Measurements from ENCODE around the gene RBPJ. TPM values are rescaled to one million over a fixed set of nuclear protein-coding genes. Genes with fewer than 3 reads are reported as not detected.

RBPJ gene
- total and polyA plus RNA-seq, 12 donors: 10.1 to 59.1 (median 38.1) TPM

- no peaks in the 10 kb centered on the region for H3K36me3 ChIP-seq
- no peak for TF ChIP-seq CTCF (IDR thresholded peaks at IDR 0.05)
- DNase-seq (no peak), ATAC-seq (no peak)
- intact Hi-C loops (cut with DNase I): loop anchor here in 3 of 10 donors (10.0 kb wide), 3 partner anchors 122 to 562 kb away; no protein-coding TSS in a partner anchor
- H3K4me1 ChIP-seq: no peaks in the 10 kb centered on the region
- H3K27me3 ChIP-seq: peaks cover 0 to 9% (median 0%) of the 10 kb centered on the region in 7 donors
- WGBS, 2 donors: 76 to 77% methylated on average over 15 of the region's 15 CpGs
- no peak overlapping the region for H3K4me3 ChIP-seq
- H3K9me3 ChIP-seq: peaks cover 0 to 10% (median 0%) of the 10 kb centered on the region in 11 donors
- H3K27ac ChIP-seq: no peak overlapping the region
Observed at GRCh38 chr4:26452565-26453531, 132.0 kb downstream of the RBPJ start.

GRCh38 chr4:26454961-26455360 is 134.1 kb downstream of the RBPJ start:
- Histone ChIP-seq H3K27ac (no peak overlapping the region), H3K27me3 (peaks cover 0 to 9% (median 0%) of the 10 kb centered on the region in 7 donors), H3K4me1 (peaks cover 0 to 8% (median 0%) of the 10 kb centered on the region in 9 donors), H3K9me3 (peaks cover 0 to 10% (median 0%) of the 10 kb centered on the region in 11 donors), H3K36me3 (no peaks in the 10 kb centered on the region), H3K4me3 (no peak overlapping the region)
- WGBS, 2 donors: 96 to 99% methylated on average over 3 of the region's 3 CpGs
- ATAC-seq (peak in 1 of 8 donors; percentile 14), DNase-seq (no peak)
- no peak for TF ChIP-seq CTCF (IDR thresholded peaks at IDR 0.05)
- intact Hi-C loops (cut with DNase I): loop anchor here in 8 of 10 donors (5.0 to 10.0 kb wide), 7 partner anchors 120 to 562 kb away; no protein-coding TSS in a partner anchor

- TF ChIP-seq CTCF (IDR thresholded peaks at IDR 0.05): no peak
- Histone ChIP-seq H3K36me3 (no peaks in the 10 kb centered on the region), H3K9me3 (peaks cover 0 to 10% (median 0%) of the 10 kb centered on the region in 11 donors), H3K4me1 (peaks cover 0 to 8% (median 0%) of the 10 kb centered on the region in 9 donors), H3K4me3 (no peak overlapping the region), H3K27ac (no peak overlapping the region), H3K27me3 (peaks cover 0 to 9% (median 0%) of the 10 kb centered on the region in 7 donors)
- intact Hi-C loops (cut with DNase I): loop anchor here in 8 of 10 donors (5.0 to 10.0 kb wide), 7 partner anchors 119 to 562 kb away; no protein-coding TSS in a partner anchor
- WGBS, 2 donors: 88 to 89% methylated on average over 2 of the region's 2 CpGs
- no peak for DNase-seq
- ATAC-seq: no peak
Observed at GRCh38 chr4:26455571-26455970, 134.8 kb downstream of the RBPJ start.

- peaks cover 0 to 8% (median 0%) of the 10 kb centered on the region in 9 donors for H3K4me1 ChIP-seq
- no peak overlapping the region for H3K4me3 ChIP-seq
- no peak for TF ChIP-seq CTCF (IDR thresholded peaks at IDR 0.05)
- ATAC-seq: no peak
- H3K27me3 ChIP-seq: peaks cover 0 to 9% (median 0%) of the 10 kb centered on the region in 7 donors
- peaks cover 0 to 10% (median 0%) of the 10 kb centered on the region in 11 donors for H3K9me3 ChIP-seq
- no peak overlapping the region for H3K27ac ChIP-seq
- no peaks in the 10 kb centered on the region for H3K36me3 ChIP-seq
- no peak for DNase-seq
- WGBS, 2 donors: 86% methylated on average over 6 of the region's 6 CpGs
- intact Hi-C loops (cut with DNase I): loop anchor here in 8 of 10 donors (5.0 to 10.0 kb wide), 7 partner anchors 117 to 560 kb away; no protein-coding TSS in a partner anchor
Observed at GRCh38 chr4:26457412-26457811, 136.6 kb downstream of the RBPJ start.
